ENCODE results near the gene CCDC88C. TPM values are rescaled to one million over a fixed set of nuclear protein-coding genes. Genes with fewer than 3 reads are reported as not detected.
"Not testable (repeated sequence)": the region's sequence is repeated elsewhere in the genome, so short reads cannot be mapped to it uniquely, and the experiment has no call there.

The CCDC88C gene
- total RNA-seq, 1 donor from 2014 or later = 40.6 TPM

- no peak for DNase-seq (ENCODE audit: extremely low read depth, low read depth, low spot score)
Observed at GRCh38 chr14:91256661-91257060, 161.0 kb downstream of the CCDC88C start.

DNA sequence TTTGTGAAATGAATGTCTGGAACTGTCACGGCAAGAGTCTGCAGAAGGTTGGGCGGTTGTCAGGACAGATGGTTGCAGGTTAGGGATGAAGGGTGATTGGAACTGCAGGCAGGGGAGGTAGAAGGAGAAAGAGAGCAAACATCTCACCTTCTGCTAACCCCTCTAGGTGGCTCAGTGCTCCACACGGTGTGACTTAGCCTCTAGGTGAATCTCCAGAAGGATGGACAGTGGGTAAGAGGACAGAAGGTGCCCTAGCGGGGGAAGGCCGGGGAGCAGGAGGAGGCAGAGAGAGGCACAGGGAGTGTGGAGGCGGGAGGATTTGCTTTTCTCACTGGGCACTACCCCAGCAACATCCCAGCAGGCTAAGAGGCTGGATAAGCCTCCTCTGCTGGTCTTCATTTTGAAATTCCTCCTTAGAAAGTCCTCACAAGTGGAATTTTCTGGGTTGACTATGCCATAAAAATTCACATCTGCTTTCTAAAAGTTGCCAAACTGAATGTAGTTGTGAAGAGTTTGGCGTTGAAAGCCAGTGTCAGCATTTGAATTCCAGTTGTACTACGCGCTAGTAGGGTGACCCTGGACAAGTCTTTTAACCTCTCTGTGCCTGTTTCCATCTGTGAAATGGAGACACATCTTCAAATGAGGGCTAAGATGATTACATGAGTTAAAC lies 162.5 kb downstream of the CCDC88C start:
- no peak for DNase-seq (ENCODE audit: extremely low read depth, low read depth, low spot score)

GRCh38 chr14:91254461-91254860 lies 163.2 kb downstream of the CCDC88C start:
- DNase-seq (ENCODE audit: extremely low read depth, low read depth, low spot score) = no peak

GRCh38 chr14:91253795-91254323 lies 163.8 kb downstream of the CCDC88C start:
- DNase-seq (ENCODE audit: extremely low read depth, low read depth, low spot score) = no peak

DNA sequence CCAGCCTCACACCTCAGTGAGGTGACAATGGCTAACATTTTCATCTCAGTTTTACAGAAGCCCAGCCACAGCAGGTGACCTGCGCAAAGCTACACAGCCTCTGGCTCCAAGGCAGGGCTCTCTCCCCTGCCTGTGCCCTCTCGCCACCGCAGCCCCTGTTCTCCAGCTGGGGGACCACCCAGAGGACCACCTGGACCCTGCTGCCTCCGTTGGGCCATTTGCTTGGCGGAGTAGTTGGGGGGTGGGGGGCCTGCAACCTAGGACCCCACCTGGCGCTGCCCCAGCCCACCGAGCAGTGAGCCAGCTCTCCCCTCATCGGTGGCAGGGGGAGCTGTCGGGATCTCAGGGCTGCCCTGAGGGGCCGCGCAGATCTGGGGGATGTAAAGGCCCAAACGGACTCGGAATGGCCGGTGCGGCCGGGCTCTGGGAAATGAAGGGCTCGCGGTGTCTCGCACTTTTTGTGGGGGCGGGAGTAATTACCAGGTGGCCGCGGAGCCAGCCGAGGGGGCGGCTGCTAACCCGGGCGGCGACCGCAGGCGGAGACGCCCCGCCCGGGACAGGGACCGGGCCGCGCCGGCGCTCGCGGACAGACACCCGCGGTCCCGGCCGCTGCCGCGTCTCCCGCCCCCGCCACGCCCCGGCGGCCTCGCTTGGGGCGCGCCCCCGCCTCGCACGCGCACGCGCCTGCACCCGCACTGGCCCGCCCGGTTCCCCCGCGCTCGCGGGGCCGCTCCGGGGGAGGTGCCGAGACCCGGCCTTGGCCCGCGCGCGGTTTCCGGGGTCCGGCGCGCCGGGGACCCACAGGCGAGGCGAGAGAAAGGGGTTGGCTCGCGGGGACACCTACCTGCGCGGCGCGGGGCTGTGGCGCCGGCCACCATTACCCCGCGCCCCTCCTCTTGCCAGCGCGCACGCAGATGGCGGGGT lies 164.5 kb downstream of the CCDC88C start:
- DNase-seq (ENCODE audit: extremely low read depth, low read depth, low spot score) = no peak

DNA sequence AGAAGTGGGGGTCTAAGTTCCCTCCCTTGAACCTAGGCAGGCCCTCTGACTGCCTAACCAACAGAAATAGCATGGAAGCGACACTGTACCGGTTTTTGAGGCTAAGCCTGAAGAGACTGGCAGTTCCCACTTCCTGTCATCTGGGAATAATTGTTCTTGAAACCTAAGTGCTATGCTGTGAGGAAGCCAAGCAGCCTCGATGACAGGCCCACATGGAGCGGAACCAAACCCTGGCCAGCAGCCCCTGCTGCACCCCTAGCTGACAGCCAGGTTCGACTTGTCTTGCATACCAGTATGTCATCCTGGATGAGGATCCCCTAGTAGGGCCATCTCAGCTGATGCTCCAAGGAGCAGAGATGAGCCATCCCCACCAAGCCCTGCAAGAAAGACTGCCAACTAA lies 166.7 kb downstream of the CCDC88C start:
- no peak for DNase-seq (ENCODE audit: extremely low read depth, low read depth, low spot score)

DNA sequence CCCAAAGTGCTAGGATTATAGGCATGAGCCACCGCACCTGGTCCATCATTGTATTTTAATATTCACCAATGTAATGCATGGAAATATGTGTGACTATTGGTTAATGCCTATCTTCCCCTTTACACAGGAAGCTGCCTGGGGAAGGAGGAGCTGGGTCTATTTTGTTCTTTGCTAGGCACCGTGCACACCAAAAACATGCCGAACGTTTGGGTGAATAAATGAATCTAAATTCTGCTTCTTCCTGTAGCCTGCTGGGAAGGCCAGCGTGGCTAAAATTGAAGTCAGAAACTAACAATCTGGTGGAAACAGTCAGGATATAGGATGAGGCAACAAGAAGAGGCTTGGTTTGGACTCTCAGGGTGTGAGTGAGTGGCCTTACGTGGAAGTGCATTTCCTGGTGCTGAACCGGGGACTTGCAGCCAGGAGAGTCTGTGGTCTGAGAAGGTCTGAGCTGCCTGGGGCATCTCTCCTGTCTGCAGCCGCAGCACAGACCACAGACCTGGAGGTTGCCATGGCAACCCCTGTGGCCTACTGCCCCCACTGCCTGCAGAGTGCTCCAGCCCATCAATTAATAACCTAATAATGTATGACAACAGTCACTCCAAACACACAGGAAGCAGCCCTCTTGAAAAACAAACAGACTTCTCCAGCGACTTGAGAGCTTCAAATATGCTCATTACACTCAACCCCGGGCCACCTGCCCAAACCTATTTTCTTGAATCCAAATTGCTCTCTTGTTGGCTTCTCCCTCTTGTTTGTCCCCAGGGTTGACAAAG lies 167.6 kb downstream of the CCDC88C start:
- DNase-seq (ENCODE audit: extremely low read depth, low read depth, low spot score) = no peak

- DNase-seq (ENCODE audit: extremely low read depth, low read depth, low spot score) = no peak
Observed at GRCh38 chr14:91246051-91246852, 171.4 kb downstream of the CCDC88C start.

- not testable (repeated sequence) for DNase-seq (ENCODE audit: extremely low read depth, low read depth, low spot score)
Observed at GRCh38 chr14:91245616-91246015, 172.0 kb downstream of the CCDC88C start.

GRCh38 chr14:91245029-91245428 lies 172.6 kb downstream of the CCDC88C start:
- DNase-seq (ENCODE audit: extremely low read depth, low read depth, low spot score) = no peak

DNA sequence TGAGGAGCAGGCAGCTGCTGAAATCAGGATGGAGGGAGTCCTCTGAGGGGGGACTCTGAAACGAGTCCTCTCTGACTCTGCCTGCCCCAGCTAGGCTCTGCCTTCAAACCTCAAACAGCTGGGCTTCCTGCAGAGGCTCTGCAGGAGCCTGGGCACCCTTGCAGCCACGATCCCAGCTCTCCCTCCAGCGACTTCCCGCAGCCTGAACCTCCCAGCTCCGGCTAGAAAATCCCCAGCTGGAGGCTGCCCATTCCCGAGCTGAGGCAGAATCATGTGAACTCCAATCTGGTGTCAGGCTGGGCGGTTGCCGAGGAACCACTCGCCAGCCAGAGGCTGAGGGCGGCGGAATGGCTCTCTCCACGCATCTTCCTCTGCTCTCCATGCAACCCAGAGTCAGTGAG lies 173.1 kb downstream of the CCDC88C start, which contains the start of gene GPR68:
Gene GPR68 (minus strand): TSS at position 204 of the 401 bp plus-strand sequence. CDS start 9,654 bp downstream, outside the sequence.
- no peak for DNase-seq (ENCODE audit: extremely low read depth, low read depth, low spot score)

- no peak for DNase-seq (ENCODE audit: extremely low read depth, low read depth, low spot score)
Observed at GRCh38 chr14:91243074-91243471, 174.5 kb downstream of the CCDC88C start.

DNA sequence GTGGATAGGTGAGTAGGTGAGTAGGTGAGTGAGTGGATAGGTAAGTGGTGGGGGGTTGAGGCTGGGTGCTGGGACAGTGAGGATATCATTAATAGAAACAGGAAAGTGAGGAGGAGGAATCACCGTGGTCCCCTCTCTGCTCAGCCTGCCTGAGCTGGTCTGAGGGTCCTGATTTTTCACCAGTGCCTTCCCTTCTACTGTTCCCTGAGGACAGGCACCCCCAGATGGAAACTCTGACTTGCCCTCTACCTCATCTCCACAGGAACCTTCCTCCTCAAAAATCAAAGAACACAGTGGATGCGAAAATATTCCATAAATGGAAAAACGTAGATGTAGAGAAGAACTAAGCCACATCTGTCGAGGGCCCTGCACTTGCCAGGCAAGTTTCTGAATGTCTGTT lies 175.0 kb downstream of the CCDC88C start:
- DNase-seq (ENCODE audit: extremely low read depth, low read depth, low spot score) = no peak

DNA sequence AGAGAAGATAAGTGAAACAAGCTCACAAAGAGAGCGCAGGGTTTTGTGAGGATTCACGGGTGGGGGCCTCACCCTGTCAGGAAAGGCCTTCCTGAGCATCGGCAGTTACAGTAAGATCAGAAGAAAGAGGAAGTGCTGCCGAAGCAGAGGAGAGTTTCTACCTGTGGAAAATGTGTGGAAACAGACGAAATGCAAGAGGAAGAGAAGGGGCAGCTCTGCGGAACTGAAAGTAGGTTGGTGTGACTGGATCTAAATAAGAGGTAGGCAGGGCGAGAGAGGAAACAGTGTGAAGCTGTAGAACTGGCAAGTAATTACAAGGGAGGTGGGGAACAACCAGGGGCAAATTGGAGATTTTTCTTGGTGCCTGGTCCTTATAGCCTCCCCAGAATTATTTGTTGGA lies 175.8 kb downstream of the CCDC88C start:
- DNase-seq (ENCODE audit: extremely low read depth, low read depth, low spot score) = no peak

- DNase-seq (ENCODE audit: extremely low read depth, low read depth, low spot score) = no peak
Observed at GRCh38 chr14:91238661-91239060, 179.0 kb downstream of the CCDC88C start.

GRCh38 chr14:91238085-91238484 lies 179.5 kb downstream of the CCDC88C start:
- no peak for DNase-seq (ENCODE audit: extremely low read depth, low read depth, low spot score)

DNA sequence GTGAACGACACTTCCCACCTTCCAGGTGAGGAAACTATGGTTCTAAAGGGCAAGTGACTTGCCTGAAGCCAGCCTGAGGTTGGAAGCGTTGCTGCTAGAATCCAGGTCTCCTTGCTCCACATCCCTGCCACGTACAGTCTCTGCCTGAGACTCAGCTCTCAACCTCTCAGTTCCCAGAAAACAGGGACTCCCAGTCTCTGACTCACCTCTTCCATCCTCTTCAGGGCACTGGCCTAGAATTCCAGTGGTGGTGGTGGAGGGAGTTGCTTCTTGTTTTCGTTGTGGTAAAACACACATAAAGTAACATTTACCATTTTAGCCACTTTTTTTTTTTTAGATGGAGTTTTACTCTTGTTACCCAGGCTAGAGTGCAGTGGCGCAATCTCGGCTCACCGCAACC lies 180.4 kb downstream of the CCDC88C start:
- no peak for DNase-seq (ENCODE audit: extremely low read depth, low read depth, low spot score)

- DNase-seq (ENCODE audit: extremely low read depth, low read depth, low spot score) = no peak
Observed at GRCh38 chr14:91235841-91236240, 181.8 kb downstream of the CCDC88C start.

DNA sequence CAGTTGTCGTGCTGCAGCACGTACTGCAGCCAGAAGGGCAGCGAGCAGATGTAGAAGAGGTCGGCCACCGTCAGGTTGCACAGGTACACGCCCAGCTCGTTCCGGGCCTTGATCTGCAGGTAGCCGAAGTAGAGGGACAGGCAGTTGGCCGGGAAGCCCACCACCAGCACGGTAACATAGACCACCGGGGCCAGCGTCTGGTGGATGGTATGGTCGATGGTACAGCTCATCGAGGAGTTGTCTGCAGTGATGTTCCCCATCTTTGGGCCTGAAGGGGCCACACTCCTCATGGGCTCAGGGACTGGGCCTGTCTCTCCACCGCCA lies 182.9 kb downstream of the CCDC88C start:
- no peak for DNase-seq (ENCODE audit: extremely low read depth, low read depth, low spot score)
